NT2/D1 (cell line): ENCODE data around the gene PLIN1.

Experiments
- SUZ12 ChIP-seq: IDR thresholded peaks from 2 replicates; pipeline ENCODE4 v1.6.1; 2011; ENCODE audit not compliant: insufficient read length, insufficient read depth; ENCODE audit errors: extremely low read depth
- YY1 ChIP-seq: IDR thresholded peaks from 2 replicates; pipeline ENCODE4 v1.6.1; 2011; ENCODE audit not compliant: insufficient read length, insufficient read depth
- ZNF274 ChIP-seq: IDR thresholded peaks from 2 replicates; pipeline ENCODE4 v1.6.1; 2011; ENCODE audit warnings: mild to moderate bottlenecking, low read depth, low read length

GRCh38 chr15:89724621-89725020, 45.5 kb upstream of the PLIN1 start:
- no peak for TF ChIP-seq YY1
- no peak for TF ChIP-seq ZNF274
- TF ChIP-seq SUZ12 = no peak
